ENCODE data around the gene CST3.

CST3 gene

GRCh38 chr20:23598481-23598880 lies 39.3 kb downstream of the CST3 start:
- no peak for DNase-seq

DNA sequence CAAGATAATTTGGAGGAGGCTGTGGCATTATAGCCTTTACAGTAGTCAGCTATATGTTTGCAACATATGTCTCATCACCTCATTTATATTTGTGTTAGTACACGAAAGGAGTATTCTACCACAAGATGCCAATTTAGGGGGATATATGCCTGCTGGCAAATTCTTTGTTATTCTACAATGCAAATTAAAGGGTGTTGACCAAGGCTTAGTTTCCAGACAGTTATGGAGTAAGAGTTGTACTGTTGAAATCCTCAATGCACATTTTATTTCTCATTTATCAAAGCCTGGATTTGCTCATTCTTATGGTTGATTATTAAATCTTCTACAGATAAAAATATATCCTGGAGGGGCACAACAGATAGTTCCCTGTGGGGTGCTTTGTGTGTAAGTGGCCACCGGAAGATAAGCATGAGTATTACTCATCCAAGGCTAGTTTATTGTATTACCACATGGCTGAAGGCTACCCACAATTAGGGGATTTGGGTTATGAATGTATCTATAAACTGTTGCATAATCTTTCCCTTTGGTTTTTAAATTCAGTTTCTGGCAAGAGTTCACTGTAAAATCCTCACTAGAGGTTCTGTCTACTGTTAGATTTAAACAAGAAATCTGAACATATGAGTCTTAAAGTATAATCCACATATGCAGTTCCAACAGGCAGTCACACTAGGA lies 41.0 kb downstream of the CST3 start:
- DNase-seq: no peak

GRCh38 chr20:23595941-23596340 lies 41.8 kb downstream of the CST3 start:
- no peak for DNase-seq

DNA sequence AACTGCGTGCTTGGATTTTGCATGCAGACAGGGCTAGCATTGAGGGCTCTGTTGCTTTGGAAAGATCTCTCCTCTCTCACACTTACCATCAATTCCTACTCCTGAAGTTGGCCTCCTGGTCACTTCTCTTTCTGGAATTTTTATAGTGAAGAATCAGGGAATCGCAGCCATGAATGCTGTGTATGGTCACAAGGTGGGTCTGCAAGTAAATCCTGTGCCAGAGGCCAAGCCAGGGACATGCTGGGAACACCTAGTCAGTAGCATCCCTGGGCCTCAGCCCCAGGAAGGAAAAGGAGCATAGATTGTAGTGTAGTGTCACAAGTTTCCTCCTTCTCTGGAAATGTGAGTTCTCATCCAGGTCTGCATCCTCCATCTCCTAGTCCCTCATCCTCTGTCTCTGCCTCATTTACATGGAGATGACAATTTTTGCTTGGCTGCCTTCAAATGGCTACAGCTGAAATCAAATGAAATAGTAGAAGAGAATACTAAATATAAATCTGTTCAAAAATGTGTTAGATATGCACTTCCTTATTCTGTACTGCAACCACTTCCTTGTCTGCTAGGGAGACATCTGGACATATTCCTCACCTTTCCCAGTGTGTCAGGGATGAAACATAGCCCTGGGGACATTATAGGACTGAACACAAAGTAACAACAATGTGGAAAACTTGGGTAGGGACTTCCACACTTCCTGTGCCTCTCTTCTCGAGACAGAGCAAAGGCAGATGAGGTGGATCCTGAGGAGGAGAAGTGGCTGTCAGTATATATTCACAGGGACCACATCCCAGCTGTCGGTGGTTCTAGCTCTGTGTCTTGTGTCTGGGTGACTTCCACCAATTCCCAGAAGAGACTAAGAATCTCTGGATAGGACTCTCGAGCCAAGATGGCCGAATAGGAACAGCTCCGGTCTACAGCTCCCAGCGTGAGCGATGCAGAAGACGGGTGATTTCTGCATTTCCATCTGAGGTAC lies 49.0 kb downstream of the CST3 start:
- DNase-seq: no peak

DNA sequence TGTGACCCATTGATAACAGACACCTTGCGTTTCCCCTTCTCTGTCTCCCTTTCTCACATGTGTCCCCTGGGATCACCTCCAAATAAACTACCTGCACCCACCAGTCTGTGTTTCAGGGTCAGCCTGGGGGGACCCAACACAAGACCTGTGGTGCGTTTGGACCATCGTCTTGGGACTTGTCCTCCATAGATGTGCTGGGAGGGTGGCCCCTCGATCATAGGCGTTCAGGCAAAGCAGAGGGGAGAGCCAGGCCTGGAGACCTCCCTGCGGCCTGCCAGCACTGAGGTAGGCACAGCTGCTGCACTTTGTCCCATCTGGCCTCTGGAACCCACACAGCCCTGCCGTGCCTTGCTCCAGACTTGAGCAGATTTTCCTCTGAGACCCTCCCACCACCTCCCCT lies 50.1 kb downstream of the CST3 start:
- no peak for DNase-seq

- DNase-seq: no peak
Observed at GRCh38 chr20:23586735-23587525, 50.8 kb downstream of the CST3 start.

GRCh38 chr20:23585808-23586734 lies 51.7 kb downstream of the CST3 start:
- no peak for DNase-seq

DNA sequence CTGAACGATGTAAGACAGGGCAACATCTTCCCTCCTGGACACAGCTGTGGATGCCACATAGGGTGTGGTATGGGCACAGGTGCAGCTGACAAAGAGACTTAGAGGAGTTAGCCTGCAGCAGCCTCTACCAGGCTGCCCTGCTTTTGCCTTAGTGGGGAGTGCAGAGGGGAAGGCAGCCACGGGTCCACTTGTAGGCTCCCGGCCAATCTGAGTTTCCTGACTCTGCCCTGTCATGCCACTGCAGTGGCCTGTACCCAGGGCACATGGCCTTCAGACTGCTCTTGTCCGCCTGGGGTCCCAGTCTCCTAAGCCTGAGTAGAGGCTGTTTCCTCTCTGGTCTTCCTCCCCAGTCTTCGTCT lies 52.3 kb downstream of the CST3 start:
- no peak for DNase-seq

GRCh38 chr20:23584434-23585199 lies 53.1 kb downstream of the CST3 start:
- DNase-seq: no peak

All from NCI-H1436 (cell line).